Urothelium cell line (cell line): ENCODE results near the gene WTAP.
"Not testable (repeated sequence)": the region's sequence is repeated elsewhere in the genome, so short reads cannot be mapped to it uniquely, and the experiment has no call there.

Experiments used
- DNase-seq: peaks from one replicate; pipeline ENCODE4 v3.0.0; 2011; ENCODE audit warnings: low spot score, mixed read lengths
- FAIRE-seq: peaks from 2 replicates; lab custom pipeline; 2011; peaks lifted over from hg19 to GRCh38; lab: Jason Lieb, UNC

WTAP gene

GRCh38 chr6:159726918-159727716 lies at the start of gene WTAP:
Gene WTAP (plus strand): TSS chr6:159727506. CDS start chr6:159736266, 8,760 bp downstream.
- DNase-seq (peak; percentile 94), FAIRE-seq (peak; percentile 86)

- FAIRE-seq = no peak
- no peak for DNase-seq
These were observed 49.7 kb upstream of the WTAP start for GRCh38 chr6:159677506-159678165.

GRCh38 chr6:159678574-159678973 lies 48.7 kb upstream of the WTAP start:
- FAIRE-seq = no peak

GRCh38 chr6:159679091-159680077 lies 47.9 kb upstream of the WTAP start:
- no peak for DNase-seq
- no peak for FAIRE-seq

More at GRCh38 chr6:159678574-159678973, 48.7 kb upstream of the WTAP start:
- no peak for DNase-seq

- FAIRE-seq = no peak
- no peak for DNase-seq
These were observed 47.2 kb upstream of the WTAP start for GRCh38 chr6:159680104-159680503.

GRCh38 chr6:159681191-159681880 lies 46.0 kb upstream of the WTAP start:
- FAIRE-seq (no peak), DNase-seq (no peak)

- FAIRE-seq (no peak), DNase-seq (no peak)
These were observed 45.0 kb upstream of the WTAP start for GRCh38 chr6:159682295-159682694.

GRCh38 chr6:159682810-159683209 lies 44.5 kb upstream of the WTAP start:
- DNase-seq (no peak), FAIRE-seq (no peak)

- FAIRE-seq (no peak), DNase-seq (no peak)
These were observed 43.3 kb upstream of the WTAP start for GRCh38 chr6:159684013-159684304.

- FAIRE-seq = no peak
These were observed 41.3 kb upstream of the WTAP start for GRCh38 chr6:159686040-159686439.

GRCh38 chr6:159686703-159687102 lies 40.6 kb upstream of the WTAP start:
- FAIRE-seq (no peak), DNase-seq (no peak)

More at GRCh38 chr6:159686040-159686439, 41.3 kb upstream of the WTAP start:
- DNase-seq = no peak

GRCh38 chr6:159687341-159687740 lies 40.0 kb upstream of the WTAP start:
- FAIRE-seq = no peak

GRCh38 chr6:159688266-159688905 lies 38.9 kb upstream of the WTAP start:
- FAIRE-seq (no peak), DNase-seq (no peak)

More at GRCh38 chr6:159687341-159687740, 40.0 kb upstream of the WTAP start:
- no peak for DNase-seq

GRCh38 chr6:159689001-159689400 lies 38.3 kb upstream of the WTAP start:
- no peak for FAIRE-seq

GRCh38 chr6:159690135-159690534 lies 37.2 kb upstream of the WTAP start:
- not testable (repeated sequence) for DNase-seq, FAIRE-seq

More at GRCh38 chr6:159689001-159689400, 38.3 kb upstream of the WTAP start:
- DNase-seq = no peak

GRCh38 chr6:159691133-159691962 lies 36.0 kb upstream of the WTAP start:
- FAIRE-seq = no peak
- DNase-seq = peak; percentile 51

GRCh38 chr6:159691963-159692287 lies 35.4 kb upstream of the WTAP start:
- no peak for FAIRE-seq
- no peak for DNase-seq

GRCh38 chr6:159692303-159693127 lies 34.8 kb upstream of the WTAP start:
- no peak for FAIRE-seq

More at GRCh38 chr6:159692303-159693127, 34.8 kb upstream of the WTAP start:
- DNase-seq = peak; percentile 44
